Measurements from ENCODE around the gene OR13J1.

OR13J1 gene

GRCh38 chr9:35829764-35830096, 40.5 kb downstream of the OR13J1 start:
- FAIRE-seq, result no peak

DNA sequence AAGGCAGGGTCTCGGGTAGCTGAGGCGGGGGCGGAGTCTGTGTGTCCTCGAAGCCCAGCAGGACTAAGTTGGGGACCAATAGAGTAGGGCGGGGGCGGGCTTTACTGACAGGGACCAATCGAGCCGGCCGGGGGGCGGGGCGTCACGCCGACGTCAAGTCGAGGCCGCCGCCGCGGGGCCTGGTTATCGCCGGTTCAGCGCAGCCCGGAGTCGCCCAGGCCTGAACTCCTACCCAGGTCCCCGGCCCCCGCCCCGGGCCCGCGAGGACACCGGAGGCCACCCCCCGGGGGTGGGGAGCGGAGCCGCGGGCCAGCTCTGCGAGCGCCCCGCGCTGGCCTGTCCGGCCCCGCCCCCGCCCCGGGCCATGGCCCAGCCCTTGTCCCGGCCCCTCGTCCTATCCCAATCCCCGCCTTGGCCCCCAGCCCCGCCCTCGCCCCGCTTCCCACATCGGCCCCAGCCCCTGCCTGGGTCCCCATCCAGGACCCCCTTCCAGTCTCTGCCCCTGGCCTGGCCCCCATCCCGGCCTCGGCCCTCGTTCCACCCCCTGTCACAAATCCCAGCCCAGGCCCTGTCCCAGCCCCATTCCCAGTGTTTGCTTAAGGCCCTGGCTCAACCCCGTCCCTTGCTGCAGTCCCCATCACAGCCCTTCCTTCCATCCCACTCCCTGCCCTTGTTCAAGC, 41.0 kb downstream of the OR13J1 start, which contains the start of gene TMEM8B:
TSS of gene TMEM8B (plus strand) at position 145 of the 680 bp plus-strand sequence. CDS start at position 365, 220 bp downstream.
- FAIRE-seq, result no peak

DNA sequence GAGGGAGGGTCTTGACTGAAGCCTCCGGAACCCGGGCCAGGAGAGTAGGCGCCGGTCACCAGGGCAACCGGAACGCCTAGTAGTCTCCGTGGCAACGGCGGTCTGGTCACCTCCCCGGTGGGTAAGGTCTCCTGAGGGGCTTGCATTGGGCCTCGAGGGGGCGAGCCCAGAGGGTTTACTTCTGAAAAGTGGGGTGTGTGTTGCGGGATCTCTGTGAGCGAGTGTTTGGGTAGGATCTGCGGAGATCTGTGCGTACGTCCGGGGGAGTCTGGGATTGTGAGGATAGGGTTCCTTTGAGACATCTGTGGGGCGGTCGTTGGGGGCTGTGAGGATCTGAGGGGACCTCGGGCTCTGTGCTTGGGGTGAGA, 41.5 kb downstream of the OR13J1 start, which contains the start of gene FAM221B:
TSS of gene FAM221B (minus strand) at position 17 of the 368 bp plus-strand sequence. CDS start 2,571 bp downstream, outside the sequence.
- FAIRE-seq, result no peak

DNA sequence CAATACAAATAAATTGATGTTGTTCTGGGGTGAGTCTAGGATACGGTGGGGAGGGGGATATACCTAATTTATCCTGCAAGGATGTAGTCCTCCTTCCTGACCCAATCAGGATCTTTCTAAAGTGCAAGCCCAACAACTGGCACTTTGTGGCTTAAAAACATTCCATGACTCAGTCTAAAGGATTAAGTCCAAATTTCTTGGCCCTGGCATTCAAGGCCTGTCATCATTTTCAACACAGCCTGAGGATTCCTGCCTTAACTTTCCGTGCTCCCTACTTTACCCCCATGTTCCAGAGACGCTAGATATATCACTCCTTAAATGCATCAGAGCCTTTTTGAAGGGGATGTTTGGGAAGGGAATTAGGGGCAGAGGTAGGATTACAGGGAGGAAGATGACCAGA, 42.7 kb downstream of the OR13J1 start:
- no peak for FAIRE-seq

- no peak for FAIRE-seq
Observed at GRCh38 chr9:35826071-35826701, 44.0 kb downstream of the OR13J1 start.

- no peak for FAIRE-seq
Observed at GRCh38 chr9:35822926-35823325, 47.3 kb downstream of the OR13J1 start.

DNA sequence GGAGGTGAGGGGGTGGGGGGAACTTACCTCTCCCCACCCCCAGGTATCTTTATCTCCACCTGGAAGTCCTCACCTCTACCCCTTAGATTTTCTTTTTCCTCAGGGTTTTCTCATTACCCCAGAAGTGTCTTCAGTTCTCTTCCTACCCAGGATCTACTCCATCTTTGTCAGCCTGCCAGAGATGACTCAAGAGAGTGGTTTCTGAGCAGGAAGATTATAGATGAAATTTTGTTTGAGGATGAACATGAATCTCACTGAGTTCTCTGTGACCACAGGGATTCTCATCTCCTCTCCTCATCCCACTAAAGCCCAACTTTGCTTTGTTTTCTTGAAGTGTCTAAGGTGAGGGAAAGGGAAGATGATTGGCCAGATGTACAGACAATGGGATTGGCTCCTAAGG, 50.1 kb downstream of the OR13J1 start:
- no peak for FAIRE-seq

Measured in colon (tissue), 2 donors.